Loucy (cell line): Measurements from ENCODE around the gene CHST11.

Experiments
- H2AFZ ChIP-seq: fragments of 200-600 bp; sonication (generic); 2 replicates; pipeline ENCODE4 v1.6.0; 2016; ENCODE audit warnings: antibody characterized with exemption, mild to moderate bottlenecking, low read length, moderate library complexity
- H3F3A ChIP-seq: fragments of 200-600 bp; 2 replicates; pipeline ENCODE4 v1.6.0; 2016; ENCODE audit warnings: antibody characterized with exemption, low read depth, mild to moderate bottlenecking
- H3K27me3 ChIP-seq: fragments of 200-600 bp; sonication (generic); 2 replicates; pipeline ENCODE4 v1.6.1; 2014; ENCODE audit warnings: low read length, mild to moderate bottlenecking; ENCODE audit not compliant: insufficient read depth, poor library complexity, severe bottlenecking
- H3K36me3 ChIP-seq: fragments of 200-600 bp; sonication (generic); 2 replicates; pipeline ENCODE4 v1.6.1; 2016; ENCODE audit warnings: low read length; ENCODE audit not compliant: insufficient read depth
- H3K4me1 ChIP-seq: fragments of 200-600 bp; sonication (generic); 2 replicates; pipeline ENCODE4 v1.5.1; 2014; ENCODE audit warnings: low read length, mild to moderate bottlenecking; ENCODE audit not compliant: insufficient read depth, poor library complexity, severe bottlenecking
- H3K4me2 ChIP-seq: fragments of 200-600 bp; sonication (generic); 2 replicates; pipeline ENCODE4 v1.6.0; 2014; ENCODE audit warnings: antibody characterized with exemption, low read length, low read depth, mild to moderate bottlenecking; ENCODE audit not compliant: poor library complexity, severe bottlenecking
- H3K4me3 ChIP-seq: fragments of 200-600 bp; sonication (generic); 2 replicates; pipeline ENCODE4 v1.5.1; 2014; ENCODE audit warnings: low read length, mild to moderate bottlenecking, mixed read lengths; ENCODE audit not compliant: poor library complexity, severe bottlenecking
- H3K79me2 ChIP-seq: fragments of 200-600 bp; sonication (generic); 2 replicates; pipeline ENCODE4 v1.6.1; 2014; ENCODE audit warnings: low read length; ENCODE audit not compliant: insufficient read depth
- H3K9ac ChIP-seq: fragments of 200-600 bp; sonication (generic); 2 replicates; pipeline ENCODE4 v1.6.0; 2014; ENCODE audit warnings: mild to moderate bottlenecking, low read depth, low read length, moderate library complexity; ENCODE audit not compliant: poor library complexity, severe bottlenecking
- H3K9me2 ChIP-seq: fragments of 200-600 bp; sonication (generic); replicated peaks from 2 replicates; pipeline ENCODE4 v1.6.1; 2016; ENCODE audit warnings: low read depth, low read length, mixed read lengths
- H3K9me3 ChIP-seq: fragments of 200-600 bp; sonication (generic); 2 replicates; pipeline ENCODE4 v1.6.1; 2014; ENCODE audit warnings: mild to moderate bottlenecking, antibody characterized with exemption, low read length, low read depth; ENCODE audit not compliant: insufficient read depth
- H4K20me1 ChIP-seq: fragments of 200-600 bp; sonication (generic); 2 replicates; pipeline ENCODE4 v1.6.0; 2014; ENCODE audit warnings: antibody characterized with exemption, low read length, mild to moderate bottlenecking; ENCODE audit not compliant: insufficient read depth, poor library complexity, severe bottlenecking
- CTCF ChIP-seq: fragments of 200-600 bp; sonication (generic); conservative IDR thresholded peaks from 2 replicates; pipeline ENCODE4 v1.5.1; 2014; ENCODE audit warnings: mild to moderate bottlenecking, antibody characterized with exemption, low read length
- EZH2phosphoT487 ChIP-seq: fragments of 200-600 bp; IDR thresholded peaks from 2 replicates; pipeline ENCODE4 v1.6.1; 2018; ENCODE audit warnings: antibody characterized with exemption, mild to moderate bottlenecking, moderate library complexity, borderline replicate concordance

The CHST11 gene

DNA sequence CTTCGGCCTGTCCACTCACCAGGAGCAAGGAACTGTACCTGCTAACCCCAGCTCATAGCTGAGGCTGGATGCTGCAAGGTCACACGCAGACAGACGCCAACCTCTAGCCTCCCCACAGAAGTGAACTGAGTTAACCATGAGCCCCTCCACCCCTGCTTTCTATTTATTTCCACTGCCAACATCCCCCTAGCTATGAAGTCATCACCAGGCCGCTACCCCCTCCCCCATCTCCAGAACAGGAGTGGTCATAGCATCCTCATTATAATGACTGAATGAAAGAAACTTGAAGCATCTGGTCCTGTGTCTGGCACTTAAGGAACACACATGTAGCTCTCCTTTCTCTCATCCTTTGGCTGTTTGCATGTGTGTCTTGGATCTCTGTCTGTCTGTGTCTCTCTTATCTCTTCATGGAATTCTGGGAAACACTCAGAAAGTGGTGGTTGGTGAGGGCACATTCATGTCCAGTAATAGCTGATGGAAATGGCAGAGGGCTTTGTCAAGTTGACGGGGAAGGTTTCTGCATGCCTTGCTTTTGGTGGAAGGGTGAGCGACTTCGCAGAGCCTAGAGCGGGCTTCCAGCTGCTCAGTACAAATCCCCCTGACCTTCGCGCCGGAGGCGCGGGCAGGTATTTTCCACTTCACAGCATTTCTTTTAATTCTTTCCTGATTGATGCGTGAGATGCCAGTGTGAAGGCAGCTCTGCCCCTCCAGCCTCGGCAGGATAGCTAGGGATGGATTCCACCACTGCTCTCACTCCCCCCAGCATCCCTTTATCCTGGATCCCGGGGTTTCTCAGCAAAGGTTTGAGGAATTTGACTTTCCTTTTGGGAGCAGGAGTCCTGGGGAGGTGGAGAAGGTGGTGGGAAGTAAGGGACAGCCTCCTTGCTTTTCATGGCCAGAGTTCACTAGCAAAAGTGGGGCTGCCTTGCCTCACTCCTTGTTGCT is 198.2 kb downstream of the CHST11 start:
- no peak overlapping the region for H3K9ac ChIP-seq
- no peak for TF ChIP-seq EZH2phosphoT487
- TF ChIP-seq CTCF: no peak
- no peak overlapping the region for H3K4me3 ChIP-seq
- no peaks in the 10 kb centered on the region for H3K9me3 ChIP-seq
- peaks cover 85% of the 10 kb centered on the region for H3K36me3 ChIP-seq
- no peaks in the 10 kb centered on the region for H3K27me3 ChIP-seq
- peaks cover 100% of the 10 kb centered on the region for H3K79me2 ChIP-seq
- no peaks in the 10 kb centered on the region for H3F3A ChIP-seq
- H2AFZ ChIP-seq: no peak overlapping the region
- H3K4me2 ChIP-seq: no peak overlapping the region
- H3K9me2 ChIP-seq: no peaks in the 10 kb centered on the region
- H4K20me1 ChIP-seq: peaks cover 100% of the 10 kb centered on the region
- H3K4me1 ChIP-seq: no peaks in the 10 kb centered on the region

DNA sequence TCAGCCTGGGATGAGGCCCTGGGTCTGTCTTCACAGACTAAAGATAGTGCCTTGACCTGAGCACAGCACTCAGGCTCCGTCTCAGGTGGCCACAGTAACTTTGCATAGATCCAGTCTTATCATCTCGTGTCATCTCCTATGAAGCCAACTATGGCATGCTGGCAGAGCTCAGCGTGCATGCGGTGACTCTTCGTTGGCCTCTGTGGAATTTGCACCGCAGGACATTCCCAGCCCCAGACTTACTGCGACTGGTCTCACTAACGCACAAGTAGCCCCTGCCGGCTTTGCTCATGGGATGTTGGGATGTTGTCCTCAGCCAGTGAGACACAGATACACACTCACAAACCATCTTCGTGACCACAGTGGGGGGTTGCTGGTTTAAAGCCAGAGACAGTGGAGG is 199.6 kb downstream of the CHST11 start:
- Histone ChIP-seq H2AFZ (no peak overlapping the region), H3K79me2 (peaks cover 100% of the 10 kb centered on the region), H3K4me3 (no peak overlapping the region)

DNA sequence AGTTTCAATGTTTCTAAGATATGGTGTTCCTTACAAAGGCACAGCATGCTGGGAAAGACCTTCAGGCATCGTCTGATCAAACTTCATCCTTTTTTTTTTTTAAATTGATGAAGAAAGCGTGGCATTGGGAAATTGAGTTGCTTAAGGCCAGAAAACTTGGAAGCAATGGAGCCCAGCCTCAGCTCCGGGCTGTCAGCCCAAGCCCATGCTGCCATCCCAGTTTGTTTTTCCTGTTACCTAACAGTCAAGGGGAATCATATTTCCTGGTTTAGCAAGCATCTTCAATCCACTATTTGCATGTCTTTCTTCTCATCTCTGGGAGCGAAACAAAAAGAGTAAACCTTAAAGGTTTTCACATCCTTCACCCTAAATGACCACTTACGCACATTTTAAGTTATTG is 200.2 kb downstream of the CHST11 start:
- H3K27me3 ChIP-seq: no peaks in the 10 kb centered on the region
- no peak overlapping the region for H3K4me3 ChIP-seq
- H3F3A ChIP-seq: no peaks in the 10 kb centered on the region
- no peak overlapping the region for H3K9ac ChIP-seq
- H3K36me3 ChIP-seq: peaks cover 83% of the 10 kb centered on the region
- TF ChIP-seq EZH2phosphoT487: no peak
- TF ChIP-seq CTCF: no peak
- H4K20me1 ChIP-seq: peaks cover 99% of the 10 kb centered on the region
- H2AFZ ChIP-seq: no peak overlapping the region
- H3K9me2 ChIP-seq: no peaks in the 10 kb centered on the region
- no peaks in the 10 kb centered on the region for H3K4me1 ChIP-seq
- H3K9me3 ChIP-seq: no peaks in the 10 kb centered on the region
- peaks cover 100% of the 10 kb centered on the region for H3K79me2 ChIP-seq
- no peak overlapping the region for H3K4me2 ChIP-seq

More for the DNA sequence above, 199.6 kb downstream of the CHST11 start:
- no peak overlapping the region for H3K9ac ChIP-seq
- H3K4me2 ChIP-seq: no peak overlapping the region
- peaks cover 100% of the 10 kb centered on the region for H4K20me1 ChIP-seq
- TF ChIP-seq CTCF: no peak
- TF ChIP-seq EZH2phosphoT487: no peak
- H3K27me3 ChIP-seq: no peaks in the 10 kb centered on the region
- no peaks in the 10 kb centered on the region for H3K4me1 ChIP-seq
- H3F3A ChIP-seq: no peaks in the 10 kb centered on the region
- H3K9me3 ChIP-seq: no peaks in the 10 kb centered on the region
- peaks cover 83% of the 10 kb centered on the region for H3K36me3 ChIP-seq
- no peaks in the 10 kb centered on the region for H3K9me2 ChIP-seq
